22Rv1 (cell line): ENCODE results near the gene FAAP100.

Experiments used
- CTCF ChIP-seq: fragments of 450-650 bp; IDR thresholded peaks from 2 replicates; pipeline ENCODE4 v1.5.1; 2017; ENCODE audit warnings: mild to moderate bottlenecking
- ZFX ChIP-seq: fragments of 450-650 bp; IDR thresholded peaks from 2 replicates; pipeline ENCODE4 v1.6.1; 2017; ENCODE audit warnings: antibody characterized with exemption, borderline replicate concordance

- TF ChIP-seq CTCF, result no peak
- no peak for TF ChIP-seq ZFX
These were observed 25.9 kb upstream of the FAAP100 start for GRCh38 chr17:81578038-81578441.
